ENCODE measurements around the gene FBH1.

FBH1 gene

GRCh38 chr10:5921746-5922145, 31.7 kb downstream of the FBH1 start:
- TF ChIP-seq CTCF (IDR thresholded peaks at IDR 0.05; ENCODE audit: insufficient read depth, missing control alignments), result no peak
- no peak for DNase-seq (ENCODE audit: insufficient read length, low spot score)
- no peak for FAIRE-seq

- TF ChIP-seq CTCF (IDR thresholded peaks at IDR 0.05; ENCODE audit: insufficient read depth, missing control alignments), result no peak
- no peak for FAIRE-seq
- DNase-seq (ENCODE audit: insufficient read length, low spot score), result no peak
Measured at GRCh38 chr10:5924889-5925288, 34.8 kb downstream of the FBH1 start.

GRCh38 chr10:5927306-5927705, 37.3 kb downstream of the FBH1 start:
- TF ChIP-seq CTCF (IDR thresholded peaks at IDR 0.05; ENCODE audit: insufficient read depth, missing control alignments), result no peak
- DNase-seq (ENCODE audit: insufficient read length, low spot score), result no peak
- FAIRE-seq, result no peak

- FAIRE-seq (no peak), DNase-seq (ENCODE audit: insufficient read length, low spot score) (no peak)
- TF ChIP-seq CTCF (IDR thresholded peaks at IDR 0.05; ENCODE audit: insufficient read depth, missing control alignments), result no peak
Measured at GRCh38 chr10:5929442-5929841, 39.4 kb downstream of the FBH1 start.

- no peak for TF ChIP-seq CTCF (IDR thresholded peaks at IDR 0.05; ENCODE audit: insufficient read depth, missing control alignments)
- DNase-seq (ENCODE audit: insufficient read length, low spot score) (no peak), FAIRE-seq (no peak)
Measured at GRCh38 chr10:5930272-5930671, 40.2 kb downstream of the FBH1 start.

- FAIRE-seq, result no peak
- TF ChIP-seq CTCF (IDR thresholded peaks at IDR 0.05; ENCODE audit: insufficient read depth, missing control alignments), result no peak
- no peak for DNase-seq (ENCODE audit: insufficient read length, low spot score)
Measured at GRCh38 chr10:5932345-5932744, 42.3 kb downstream of the FBH1 start.

- FAIRE-seq (no peak), DNase-seq (ENCODE audit: insufficient read length, low spot score) (no peak)
- no peak for TF ChIP-seq CTCF (IDR thresholded peaks at IDR 0.05; ENCODE audit: insufficient read depth, missing control alignments)
Measured at GRCh38 chr10:5933909-5934546, 44.0 kb downstream of the FBH1 start.
